GM04504 (cell line): ENCODE measurements around the gene SLC12A8.

Source experiments
- DNase-seq: peaks from one replicate; pipeline ENCODE4 v3.0.0-alpha.2; 2012; ENCODE audit warnings: low read depth

SLC12A8 gene

GRCh38 chr3:125076464-125076863 lies 136.1 kb downstream of the SLC12A8 start:
- no peak for DNase-seq

GRCh38 chr3:125075738-125076137 lies 136.8 kb downstream of the SLC12A8 start:
- no peak for DNase-seq

- DNase-seq: no peak
Measured at GRCh38 chr3:125073390-125073905, 139.1 kb downstream of the SLC12A8 start.

- no peak for DNase-seq
Measured at GRCh38 chr3:125072749-125073389, 139.7 kb downstream of the SLC12A8 start.

GRCh38 chr3:125072301-125072700 lies 140.2 kb downstream of the SLC12A8 start:
- no peak for DNase-seq

- DNase-seq: no peak
Measured at GRCh38 chr3:125069968-125070745, 142.4 kb downstream of the SLC12A8 start.

GRCh38 chr3:125069452-125069851 lies 143.1 kb downstream of the SLC12A8 start:
- DNase-seq: no peak

DNA sequence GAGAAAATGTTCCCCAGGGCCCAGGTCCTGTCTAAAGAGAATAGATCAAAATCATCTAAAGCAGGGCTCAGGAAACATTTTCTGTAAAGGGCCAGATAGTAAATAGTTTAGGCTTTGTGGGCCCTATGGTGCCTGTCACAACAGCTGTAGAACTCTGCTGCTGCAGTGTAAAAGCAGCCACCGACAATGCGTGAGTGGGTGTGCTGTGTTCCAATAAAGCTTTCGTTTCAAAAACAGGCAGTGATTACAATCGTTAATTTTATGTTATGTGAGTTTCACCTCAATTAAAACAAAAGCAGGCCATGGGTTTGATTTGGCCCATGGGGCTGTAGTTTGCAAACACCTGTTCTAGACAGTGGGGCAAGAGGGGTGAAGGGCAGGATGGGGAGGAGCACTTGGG lies 144.3 kb downstream of the SLC12A8 start:
- no peak for DNase-seq

- DNase-seq: no peak
Measured at GRCh38 chr3:125067225-125067624, 145.3 kb downstream of the SLC12A8 start.

- DNase-seq: peak; percentile 87
Measured at GRCh38 chr3:125062904-125063618, 149.5 kb downstream of the SLC12A8 start.

- no peak for DNase-seq
Measured at GRCh38 chr3:125061646-125062045, 150.9 kb downstream of the SLC12A8 start.

GRCh38 chr3:125061170-125061569 lies 151.4 kb downstream of the SLC12A8 start:
- peak; percentile 62 for DNase-seq

- DNase-seq: no peak
Measured at GRCh38 chr3:125059488-125060245, 152.9 kb downstream of the SLC12A8 start.

DNA sequence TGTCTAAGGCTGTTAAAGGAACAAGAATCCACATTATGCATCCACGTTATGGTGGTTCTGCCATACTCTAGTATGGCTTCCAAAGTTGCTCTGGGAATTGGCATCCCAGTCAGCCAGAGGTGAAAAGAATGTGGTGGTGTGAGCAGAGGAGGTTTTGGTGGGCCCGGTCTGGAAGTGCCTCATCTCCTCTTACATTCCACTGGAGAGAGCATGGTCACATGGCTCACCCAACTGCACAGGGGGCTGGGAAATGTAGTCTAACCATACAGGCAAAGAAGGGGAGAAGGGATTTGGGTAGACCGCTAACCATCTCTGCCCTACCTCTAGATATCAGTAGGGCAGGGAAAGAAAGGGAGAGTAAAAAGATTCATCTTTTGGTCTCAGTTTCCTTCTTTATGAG lies 153.6 kb downstream of the SLC12A8 start:
- no peak for DNase-seq

DNA sequence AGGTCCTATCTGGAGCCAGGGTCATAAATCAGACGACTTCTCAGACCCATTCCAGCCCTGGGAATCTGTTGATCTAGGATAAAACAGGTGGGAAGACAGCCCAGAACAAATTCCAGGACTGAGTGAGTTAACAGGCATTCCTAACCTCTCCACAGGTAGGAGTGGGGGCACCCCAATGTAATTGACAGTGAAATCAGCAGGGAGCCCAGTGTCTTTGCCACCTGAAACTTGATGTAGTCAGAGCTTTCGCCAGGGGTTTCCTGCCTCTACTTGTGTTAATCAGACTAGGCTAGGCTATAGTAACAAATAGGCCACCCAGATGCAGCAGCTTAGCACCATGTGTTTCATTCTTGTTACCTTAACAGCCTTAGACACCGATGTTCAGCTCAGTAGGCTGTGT lies 154.0 kb downstream of the SLC12A8 start:
- no peak for DNase-seq

DNA sequence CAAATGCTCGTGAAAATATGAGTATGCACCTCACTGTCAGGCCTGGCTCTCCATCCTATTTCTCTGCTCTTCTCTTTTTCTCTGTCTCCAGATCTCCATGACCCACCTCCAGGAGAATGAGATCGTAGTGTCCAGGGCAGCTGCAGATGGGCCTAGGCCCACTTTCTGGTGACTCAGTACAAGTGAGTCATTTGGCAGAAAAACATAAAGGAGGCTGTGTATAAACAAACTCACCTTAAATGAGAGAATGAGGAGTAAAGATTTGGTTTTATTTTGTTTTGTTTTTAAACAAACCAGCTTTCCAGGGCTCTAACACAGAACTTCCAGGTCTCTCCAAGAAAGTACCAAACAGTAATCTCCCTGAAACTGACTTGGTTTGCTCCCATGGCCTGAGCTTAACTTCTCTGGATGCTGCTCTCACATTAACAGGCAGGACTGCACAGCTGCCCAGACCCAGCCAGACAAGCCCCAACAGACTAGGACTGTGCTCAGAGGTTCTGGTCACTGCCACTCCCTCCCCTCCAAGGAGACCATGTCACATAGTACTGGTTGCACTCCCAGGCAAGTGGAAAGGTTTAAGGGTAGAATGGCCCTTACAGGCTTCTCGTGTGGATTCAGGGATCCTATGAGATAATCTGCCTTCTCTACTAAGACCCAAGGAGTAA lies 155.2 kb downstream of the SLC12A8 start:
- DNase-seq: peak; percentile 64

DNA sequence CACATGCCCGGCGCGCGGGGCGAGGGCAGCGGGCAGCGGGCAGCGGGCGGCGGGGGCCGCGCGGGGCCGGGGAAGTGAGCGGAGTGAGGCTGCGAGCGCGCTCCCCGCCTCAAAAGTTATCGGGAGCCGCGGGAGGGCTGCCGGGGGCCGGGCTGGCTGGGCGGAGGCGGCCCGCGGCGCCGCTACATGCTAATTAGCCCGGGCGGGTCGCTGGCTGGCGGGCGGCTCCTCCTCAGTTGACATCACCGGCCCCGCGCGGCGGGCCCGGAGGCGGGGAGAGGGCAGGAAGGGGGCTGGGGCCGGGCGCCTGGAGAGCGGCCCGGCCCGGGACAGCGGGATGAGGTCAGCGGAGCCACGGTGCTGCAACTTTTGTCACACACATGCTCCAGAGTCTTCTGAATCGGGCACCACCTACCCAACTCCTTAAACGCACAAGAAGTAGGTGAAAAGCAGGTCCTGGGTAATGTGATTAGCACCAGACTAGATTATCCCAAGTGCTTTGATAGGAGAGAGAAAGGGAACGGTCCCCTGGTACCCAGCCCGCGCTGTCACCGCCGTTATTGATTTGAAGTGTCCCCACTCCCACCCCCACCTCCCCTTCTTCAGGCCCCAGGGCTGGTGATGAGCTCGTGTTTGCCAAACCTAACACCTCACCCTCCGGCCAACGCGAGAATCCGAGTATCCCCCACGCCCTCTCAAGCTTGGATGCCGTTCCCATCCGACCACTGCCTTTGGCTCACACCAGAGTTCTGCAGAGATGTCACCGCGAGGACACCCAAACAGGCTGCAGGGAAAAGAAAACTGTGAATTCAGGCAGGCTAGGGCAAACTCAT lies 156.4 kb downstream of the SLC12A8 start, which contains the start of gene HEG1:
HEG1 (minus strand) TSS at position 85 of the 833 bp plus-strand sequence. CDS start 107 bp downstream, outside the sequence.
- peak; percentile 91 for DNase-seq

GRCh38 chr3:125055331-125055912 lies 157.1 kb downstream of the SLC12A8 start:
- DNase-seq: no peak

GRCh38 chr3:125054449-125055329 lies 157.9 kb downstream of the SLC12A8 start:
- no peak for DNase-seq
